GM12873 (cell line): Measurements from ENCODE around the gene WNT6.

Source experiments
- CTCF ChIP-seq: IDR thresholded peaks from 2 replicates; pipeline ENCODE4 v1.5.1; 2012; ENCODE audit warnings: low read depth, mild to moderate bottlenecking, moderate library complexity, low read length, control low read depth; ENCODE audit not compliant: insufficient read depth; ENCODE audit errors: missing control alignments

WNT6 gene

DNA sequence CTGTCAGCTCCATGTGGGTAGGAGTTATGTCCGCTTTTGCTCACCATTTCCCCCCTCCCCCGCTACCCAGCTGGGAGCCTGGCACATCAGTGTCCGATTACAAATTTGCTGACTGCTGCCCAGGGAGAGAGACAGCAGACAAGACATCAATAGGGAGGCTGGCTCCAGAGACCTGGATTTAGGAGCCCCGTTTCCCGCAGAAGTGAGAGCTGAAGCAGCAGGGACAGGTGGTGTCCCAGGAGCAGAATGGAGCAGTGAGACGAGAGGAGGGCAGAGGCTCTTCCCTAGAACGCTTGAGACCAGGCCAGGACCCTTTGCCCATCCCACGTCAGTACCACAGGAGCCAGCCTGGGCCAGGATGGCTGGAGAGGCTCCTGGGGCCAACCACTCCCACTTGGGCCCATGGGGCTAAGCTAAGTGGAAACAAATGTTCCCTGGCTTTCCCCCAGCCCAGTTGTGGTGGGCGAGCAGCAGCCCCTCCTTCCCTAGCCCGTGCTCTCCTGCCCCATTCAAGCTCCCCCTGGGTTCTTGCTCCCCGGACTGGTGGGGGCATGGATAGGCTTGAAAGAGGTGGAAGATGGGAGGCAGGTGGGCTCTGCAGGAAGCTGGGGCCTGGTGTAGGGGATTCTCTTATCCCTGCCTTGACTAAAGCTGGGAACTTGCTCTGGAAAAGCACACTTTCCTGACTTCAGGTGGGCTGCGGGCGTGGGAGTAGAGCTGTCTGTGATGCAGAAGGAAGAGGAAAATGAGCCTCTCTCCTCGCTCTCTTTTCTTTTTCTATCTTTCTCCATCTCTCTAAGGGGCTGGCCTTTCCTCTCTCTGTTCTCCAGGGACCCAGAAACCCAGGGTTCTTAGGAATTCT is 4.1 kb upstream of the WNT6 start:
- no peak for TF ChIP-seq CTCF

- TF ChIP-seq CTCF: no peak
Measured at GRCh38 chr2:218856167-218856895, 3.3 kb upstream of the WNT6 start.

GRCh38 chr2:218856896-218857243 is 2.7 kb upstream of the WNT6 start:
- no peak for TF ChIP-seq CTCF

DNA sequence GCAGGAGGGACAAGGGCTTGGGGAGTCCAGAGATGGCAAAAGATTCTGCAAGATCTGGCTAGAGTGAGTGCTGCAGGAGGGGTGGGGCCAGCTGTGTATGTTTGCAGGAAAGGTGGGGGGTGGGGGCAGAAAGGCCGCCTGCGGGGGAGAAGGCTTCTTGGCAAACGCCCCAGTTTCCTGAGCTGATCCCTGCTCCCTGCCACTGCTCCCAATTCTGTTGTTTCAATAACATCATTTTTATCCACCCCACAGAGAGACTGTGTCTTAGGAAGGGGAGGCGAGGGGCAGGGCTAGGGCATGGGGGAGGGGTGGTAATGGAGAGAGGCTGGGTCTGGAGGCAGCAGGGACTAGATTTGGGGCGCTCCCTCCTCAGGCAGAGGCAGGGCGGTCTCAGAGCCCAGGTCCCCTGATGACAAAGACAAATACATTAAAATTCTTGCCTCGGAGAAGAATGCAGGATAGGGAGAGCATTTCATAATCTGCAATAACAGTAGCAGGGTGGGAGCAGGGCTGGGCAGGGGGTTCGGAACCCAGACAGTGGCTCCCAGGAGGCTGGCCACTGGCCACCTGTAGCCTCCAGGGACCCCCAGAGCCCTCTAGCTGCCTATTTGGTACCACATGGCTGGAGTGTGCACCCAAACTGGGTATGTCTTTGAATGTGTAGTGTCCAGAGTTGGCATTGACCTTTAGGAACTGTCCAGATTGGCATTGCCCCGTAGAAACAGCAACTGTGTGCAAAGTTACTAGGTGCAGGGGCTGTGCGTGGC is 2.1 kb upstream of the WNT6 start:
- TF ChIP-seq CTCF: no peak

GRCh38 chr2:218858138-218858445 is 1.5 kb upstream of the WNT6 start:
- TF ChIP-seq CTCF: no peak

DNA sequence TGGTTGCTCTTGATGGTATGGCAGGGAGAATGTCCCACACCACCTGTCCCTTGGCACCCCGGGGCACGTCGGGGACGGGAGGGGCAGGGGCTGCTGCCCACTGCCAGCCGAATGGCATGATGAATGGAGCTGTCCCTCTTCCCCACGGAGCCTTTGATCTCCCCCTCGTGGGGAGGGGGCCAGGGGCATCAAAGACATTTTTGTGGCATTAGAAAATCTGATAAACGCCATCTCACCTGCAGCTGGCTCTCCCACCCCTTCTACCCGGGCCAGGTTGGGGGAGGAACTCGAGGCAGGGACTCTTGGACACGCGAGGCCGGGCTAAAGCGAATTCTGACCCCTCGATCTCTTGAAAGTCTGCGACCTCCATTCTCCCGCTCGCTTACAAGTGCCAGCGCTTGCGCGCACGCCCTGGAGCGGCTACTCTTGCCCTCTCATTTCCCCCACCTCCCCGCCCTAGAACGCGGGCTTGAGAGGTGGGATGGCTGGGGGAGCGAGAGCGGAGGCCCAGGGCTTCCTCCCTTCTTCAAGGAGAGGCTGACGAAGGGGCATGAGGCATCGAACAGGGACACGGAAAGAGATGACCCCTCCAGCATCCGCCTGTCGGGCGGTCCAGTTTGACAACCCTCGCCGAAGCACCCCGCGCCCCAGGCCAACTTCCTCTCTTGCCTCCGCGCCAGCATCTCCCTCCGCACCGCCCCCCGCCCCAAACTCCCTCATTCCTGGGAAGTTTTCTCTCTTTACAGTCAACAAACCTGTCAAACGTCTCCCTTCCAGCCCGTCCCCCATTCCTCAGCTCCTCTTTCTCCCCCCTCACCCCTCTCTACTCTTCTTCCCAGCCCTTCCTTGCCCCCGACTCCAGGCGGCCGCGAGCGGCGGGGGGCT is 692 bp upstream of the WNT6 start:
- TF ChIP-seq CTCF: no peak
